ENCODE measurements around the gene CCDC27.
A peak's percentile ranks its signal among the peaks of the same experiment; 100 is the strongest.

Gene CCDC27

GRCh38 chr1:3718764-3719163 lies 33.5 kb upstream of the CCDC27 start:
- no peak for DNase-seq (ENCODE audit: low spot score)

GRCh38 chr1:3721955-3722465 lies 30.2 kb upstream of the CCDC27 start:
- no peak for DNase-seq (ENCODE audit: low spot score)

GRCh38 chr1:3722846-3723245 lies 29.4 kb upstream of the CCDC27 start:
- no peak for DNase-seq (ENCODE audit: low spot score)

GRCh38 chr1:3724416-3725030 lies 27.7 kb upstream of the CCDC27 start:
- peak; percentile 69 for DNase-seq (ENCODE audit: low spot score)

GRCh38 chr1:3725366-3725765 lies 26.9 kb upstream of the CCDC27 start:
- no peak for DNase-seq (ENCODE audit: low spot score)

- DNase-seq (ENCODE audit: low spot score): no peak
Measured at GRCh38 chr1:3727042-3727824, 25.0 kb upstream of the CCDC27 start.

GRCh38 chr1:3727825-3728776 lies 24.1 kb upstream of the CCDC27 start:
- DNase-seq (ENCODE audit: low spot score): no peak

- DNase-seq (ENCODE audit: low spot score): no peak
Measured at GRCh38 chr1:3729594-3730542, 22.4 kb upstream of the CCDC27 start.

GRCh38 chr1:3730543-3731247 lies 21.6 kb upstream of the CCDC27 start:
- DNase-seq (ENCODE audit: low spot score): no peak

GRCh38 chr1:3731583-3732433 lies 20.4 kb upstream of the CCDC27 start:
- no peak for DNase-seq (ENCODE audit: low spot score)

- no peak for DNase-seq (ENCODE audit: low spot score)
Measured at GRCh38 chr1:3732434-3733093, 19.7 kb upstream of the CCDC27 start.

GRCh38 chr1:3733094-3733882 lies 19.0 kb upstream of the CCDC27 start:
- DNase-seq (ENCODE audit: low spot score): no peak

- DNase-seq (ENCODE audit: low spot score): no peak
Measured at GRCh38 chr1:3733883-3734589, 18.2 kb upstream of the CCDC27 start.

- no peak for DNase-seq (ENCODE audit: low spot score)
Measured at GRCh38 chr1:3734602-3735001, 17.6 kb upstream of the CCDC27 start.

GRCh38 chr1:3735027-3735681 lies 17.1 kb upstream of the CCDC27 start:
- no peak for DNase-seq (ENCODE audit: low spot score)

GRCh38 chr1:3735688-3736087 lies 16.6 kb upstream of the CCDC27 start:
- DNase-seq (ENCODE audit: low spot score): no peak

- no peak for DNase-seq (ENCODE audit: low spot score)
Measured at GRCh38 chr1:3736131-3736561, 16.1 kb upstream of the CCDC27 start.

Measured in CD4-positive, alpha-beta T cell treated with Interleukin-2 at 100 ng/mL for 4 hours (primary cell).